GM12878 (cell line): Measurements from ENCODE around the gene ZBTB24. TPM values are rescaled to one million over a fixed set of nuclear protein-coding genes. Genes with fewer than 3 reads are reported as not detected.

ENCODE experiments used
- ATAC-seq: fragments of 200-7000 bp; cut with Tn5 transposase; 3 replicates; pipeline ENCODE4 v1.9.1; 2020; ENCODE audit warnings: mild to moderate bottlenecking, moderate library complexity
- BruUV-seq: library from RNA; stranded (reverse); fragments of 400-500 nt; replicated peaks from 2 replicates; lab custom pipeline; 2021; lab: Mats Ljungman, UMichigan
- CTCF ChIA-PET: fragments of 300-600 bp; sonication (Branson Sonifier 250); formaldehyde crosslinking; extraction: SDS; loops from one replicate; lab custom pipeline; 2021; ENCODE audit warnings: inconsistent platforms; lab: Yijun Ruan, JAX
- POLR2A ChIA-PET: fragments of 350-600 bp; formaldehyde crosslinking; extraction: SDS; loops from one replicate; lab custom pipeline; 2021; ENCODE audit warnings: inconsistent platforms; lab: Charles Lee
- RAD21 ChIA-PET: fragments of 300-600 bp; sonication (Branson Sonifier 250); formaldehyde crosslinking; loops from one replicate; lab custom pipeline; 2023; ENCODE audit warnings: antibody characterized with exemption; ENCODE audit not compliant: unreplicated experiment; lab: Charles Lee
- SMC1A ChIA-PET: fragments of 300-600 bp; sonication (Branson Sonifier 250); formaldehyde crosslinking; loops from one replicate; lab custom pipeline; 2023; ENCODE audit not compliant: unreplicated experiment, uncharacterized antibody; lab: Charles Lee
- DNase-seq: peaks from one replicate; pipeline ENCODE4 v3.0.0-alpha.2; 2011; ENCODE audit warnings: low read depth, low spot score
- FAIRE-seq: peaks from 3 replicates; lab custom pipeline; 2011; peaks lifted over from hg19 to GRCh38; lab: Jason Lieb, UNC
- H2AFZ ChIP-seq: 2 replicates; pipeline ENCODE4 v1.6.0; 2011; ENCODE audit warnings: low read depth, low read length, control low read depth; ENCODE audit not compliant: control insufficient read depth
- H3K27ac ChIP-seq: 2 replicates; pipeline ENCODE4 v1.5.1; 2011; ENCODE audit warnings: control low read depth; ENCODE audit not compliant: control insufficient read depth, insufficient read depth
- H3K27me3 ChIP-seq, 2 experiments: replicated peaks in 1 of 2; 2 replicates each; pipeline versions ENCODE4 v1.6.0 to v1.6.1; 2011; ENCODE audit warnings: low read length in 1 of 2; ENCODE audit not compliant: control insufficient read depth in 2 of 2, insufficient read depth in 2 of 2
- H3K36me3 ChIP-seq, 2 experiments: 2 replicates each; pipeline ENCODE4 v1.5.1; 2011; ENCODE audit warnings: low read length in 1 of 2; ENCODE audit not compliant: control insufficient read depth in 2 of 2, insufficient read depth in 2 of 2
- H3K4me1 ChIP-seq: 2 replicates; pipeline ENCODE4 v1.6.1; 2011; ENCODE audit warnings: mild to moderate bottlenecking, low read length, moderate library complexity, mixed read lengths; ENCODE audit not compliant: control insufficient read depth, insufficient read depth
- H3K4me2 ChIP-seq: 2 replicates; pipeline ENCODE4 v1.6.0; 2011; ENCODE audit warnings: control low read depth; ENCODE audit not compliant: control insufficient read depth, insufficient read depth
- H3K4me3 ChIP-seq: fragments of 200-600 bp; sonication (generic); 2 replicates; pipeline ENCODE4 v1.5.1; 2016
- H3K79me2 ChIP-seq: 2 replicates; pipeline ENCODE4 v1.6.0; 2011; ENCODE audit warnings: low read length; ENCODE audit not compliant: control insufficient read depth, insufficient read depth
- H3K9ac ChIP-seq: 2 replicates; pipeline ENCODE4 v1.8.0; 2011; ENCODE audit warnings: low read length, control low read depth, mixed read lengths; ENCODE audit not compliant: control insufficient read depth, insufficient read depth
- H3K9me3 ChIP-seq: replicated peaks from 3 replicates; pipeline ENCODE4 v1.5.1; 2011; ENCODE audit warnings: mild to moderate bottlenecking, low read length; ENCODE audit not compliant: control insufficient read depth, insufficient read depth
- H4K20me1 ChIP-seq: 2 replicates; pipeline ENCODE4 v1.6.0; 2011; ENCODE audit not compliant: control insufficient read depth, insufficient read depth
- BRCA1 ChIP-seq: IDR thresholded peaks from 2 replicates; pipeline ENCODE4 v1.6.1; 2011; ENCODE audit warnings: low read depth, low read length, improper control_type of control experiment
- E2F8 ChIP-seq: fragments of 450-650 bp; IDR thresholded peaks from 2 replicates; pipeline ENCODE4 v1.6.1; 2018; ENCODE audit warnings: mild to moderate bottlenecking, low read depth, moderate library complexity; ENCODE audit not compliant: partially characterized antibody
- GATAD2B ChIP-seq: fragments of 450-650 bp; conservative IDR thresholded peaks from 2 replicates; pipeline ENCODE4 v1.6.1; 2017; ENCODE audit warnings: low read depth, mild to moderate bottlenecking, moderate library complexity
- NKRF ChIP-seq: fragments of 450-650 bp; conservative IDR thresholded peaks from 2 replicates; pipeline ENCODE4 v1.6.1; 2017; ENCODE audit warnings: mild to moderate bottlenecking, moderate library complexity
- SRF ChIP-seq, 2 experiments: IDR thresholded peaks; 2 replicates each; pipeline ENCODE4 v1.6.1; 2011; ENCODE audit warnings: low read depth in 2 of 2, low read length in 2 of 2, mild to moderate bottlenecking in 1 of 2, moderate library complexity in 1 of 2
- ZBTB33 ChIP-seq: fragments of 450-650 bp; IDR thresholded peaks from 2 replicates; pipeline ENCODE4 v1.6.1; 2017; ENCODE audit warnings: mild to moderate bottlenecking
- ZNF384 ChIP-seq: IDR thresholded peaks from 2 replicates; pipeline ENCODE4 v1.6.1; 2012; ENCODE audit warnings: low read depth, mild to moderate bottlenecking, low read length, improper control_type of control experiment, borderline replicate concordance
- ZSCAN29 ChIP-seq: fragments of 450-650 bp; IDR thresholded peaks from 2 replicates; pipeline ENCODE4 v1.6.1; 2017; ENCODE audit warnings: mild to moderate bottlenecking, moderate library complexity
- WGBS: methylation state at CpG from one replicate; pipeline ENCODE4 v1.1.6; 2016; ENCODE audit warnings: low lambda C conversion rate; ENCODE audit not compliant: insufficient replicate concordance, insufficient coverage; ENCODE audit errors: missing lambda C conversion rate; 5-methylcytosine and 5-hydroxymethylcytosine counted together
- in situ Hi-C: fragments of 300-500 bp; cut with MboI; formaldehyde crosslinking; loops from 9 replicates; pipeline ENCODE4 v1.14.3; 2018; ENCODE audit warnings: mixed read lengths
- intact Hi-C: fragments of 100-400 bp; cut with micrococcal nuclease; formaldehyde crosslinking; loops from one replicate; pipeline ENCODE4 v1.14.2; 2022; ENCODE audit not compliant: unreplicated experiment
- polyA plus RNA-seq, 11 experiments: library from polyadenylated mRNA; depleted of rRNA in 4 of 11; unstranded in 6 of 11; stranded (reverse) in 5 of 11; fragments of >200 nt; fragmentation: Nextera tagmentation in 4 of 11; fragmentation: Illumina TruSeq in 1 of 11; extraction: Ambion mirVana in 4 of 11; extraction: Trizol in 1 of 11; gene quantifications; 1 replicate in 1 of 11; 2 replicates in 10 of 11; pipeline versions ENCODE4 v1.2.1 to v1.2.3, GENCODE V29; 2011 to 2016; ENCODE audit warnings: inconsistent platforms in 2 of 11, missing spikeins in 2 of 11, low read depth in 1 of 11
- total RNA-seq, 4 experiments: library from RNA; depleted of rRNA in 3 of 4; stranded (reverse); fragments of >200 nt in 3 of 4; fragmentation: Illumina TruSeq in 1 of 4; extraction: Trizol in 1 of 4; gene quantifications; 2 replicates each; pipeline versions ENCODE4 v1.2.1 to v1.2.3, GENCODE V29; 2013 to 2021
- TF ChIP-seq, protein P1 (sequence below): IDR thresholded peaks from 2 replicates; pipeline ENCODE4 v1.6.1; 2012; ENCODE audit warnings: low read depth, low read length, improper control_type of control experiment
- TF ChIP-seq, protein P2 (sequence below): IDR thresholded peaks from 2 replicates; pipeline ENCODE4 v1.6.1; 2011; ENCODE audit warnings: borderline replicate concordance, low read depth, mild to moderate bottlenecking, moderate library complexity, low read length; ENCODE audit not compliant: insufficient read depth, poor library complexity, severe bottlenecking

The ZBTB24 gene
- total and polyA plus RNA-seq, 10 of the 15 experiments (the other 5 are each of a cell fraction or from before 2014, with no cell fraction given), result 2.9 to 17.7 (median 8.5) TPM

DNA sequence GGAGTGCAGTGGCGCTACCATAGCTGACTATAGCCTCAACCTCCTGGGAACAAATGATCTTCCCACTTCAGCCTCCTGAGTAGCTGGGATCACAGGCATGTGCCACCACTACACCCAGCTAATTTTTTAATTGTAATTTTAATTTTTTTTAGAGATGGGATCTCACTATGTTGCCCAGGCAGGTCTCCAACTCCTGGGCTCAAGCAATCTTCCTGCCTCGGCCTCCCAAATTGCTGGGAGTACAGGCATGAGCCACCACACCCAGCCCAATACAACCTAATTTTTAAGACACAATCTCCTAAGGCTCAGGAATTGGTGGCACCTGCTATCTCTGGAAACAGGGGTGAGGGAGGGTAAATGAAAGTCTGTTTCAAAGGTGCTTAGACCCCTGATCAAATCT, 5.8 kb downstream of the ZBTB24 start:
- Histone ChIP-seq H3K4me1 (peaks cover 15% of the 10 kb centered on the region), H3K27ac (peak overlapping the region; percentile 64; the same call in 1 of the 2 replicates), H3K36me3 (peaks cover 0 to 29% of the 10 kb centered on the region in 2 experiments), H2AFZ (no peak overlapping the region), H3K4me3 (peak overlapping the region; percentile 56; the same call in 1 of the 2 replicates), H3K79me2 (peaks cover 74% of the 10 kb centered on the region), H3K27me3 (no peaks in the 10 kb centered on the region), H3K4me2 (peak overlapping the region; percentile 84), H4K20me1 (no peaks in the 10 kb centered on the region), H3K9me3 (no peaks in the 10 kb centered on the region), H3K9ac (no peak overlapping the region)
- ChIA-PET SMC1A (interaction anchor here (1.2 to 9.4 kb wide), 3 partner anchors 8 to 20 kb away, joined by 3 to 148 read pairs (median 14); partner anchors contain the start of gene MICAL1), CTCF (interaction anchor here (2.0 kb wide), 1 partner anchor 13 kb away, joined by 4 read pairs; no protein-coding TSS in a partner anchor), POLR2A (interaction anchor here (0.6 kb wide), 1 partner anchor 20 kb away, joined by 3 read pairs; no protein-coding TSS in a partner anchor), RAD21 (interaction anchor here (1.7 kb wide), 1 partner anchor 13 kb away, joined by 4 read pairs; no protein-coding TSS in a partner anchor)
- FAIRE-seq (no peak), ATAC-seq (no peak), DNase-seq (no peak)
- 100% methylated on average over 2 of the region's 2 CpGs for WGBS
- no TSS peak for BruUV-seq
- in situ Hi-C loops (no loop called here), intact Hi-C loops (loop anchor here (10.0 kb wide), 1 partner anchor 708 kb away; the partner anchor contains the start of gene CDC40)
- no peak for TF ChIP-seq E2F8
- TF ChIP-seq ZBTB33, result no peak
- TF ChIP-seq, protein P1, sequence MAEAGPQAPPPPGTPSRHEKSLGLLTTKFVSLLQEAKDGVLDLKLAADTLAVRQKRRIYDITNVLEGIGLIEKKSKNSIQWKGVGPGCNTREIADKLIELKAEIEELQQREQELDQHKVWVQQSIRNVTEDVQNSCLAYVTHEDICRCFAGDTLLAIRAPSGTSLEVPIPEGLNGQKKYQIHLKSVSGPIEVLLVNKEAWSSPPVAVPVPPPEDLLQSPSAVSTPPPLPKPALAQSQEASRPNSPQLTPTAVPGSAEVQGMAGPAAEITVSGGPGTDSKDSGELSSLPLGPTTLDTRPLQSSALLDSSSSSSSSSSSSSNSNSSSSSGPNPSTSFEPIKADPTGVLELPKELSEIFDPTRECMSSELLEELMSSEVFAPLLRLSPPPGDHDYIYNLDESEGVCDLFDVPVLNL, result no peak
- TF ChIP-seq NKRF, result no peak
- TF ChIP-seq ZSCAN29, result no peak
- TF ChIP-seq GATAD2B, result no peak
- TF ChIP-seq SRF (IDR thresholded peaks at IDR 0.05; ENCODE audit: low read depth in 2 of 2, low read length in 2 of 2), result no peak
- TF ChIP-seq, protein P2, sequence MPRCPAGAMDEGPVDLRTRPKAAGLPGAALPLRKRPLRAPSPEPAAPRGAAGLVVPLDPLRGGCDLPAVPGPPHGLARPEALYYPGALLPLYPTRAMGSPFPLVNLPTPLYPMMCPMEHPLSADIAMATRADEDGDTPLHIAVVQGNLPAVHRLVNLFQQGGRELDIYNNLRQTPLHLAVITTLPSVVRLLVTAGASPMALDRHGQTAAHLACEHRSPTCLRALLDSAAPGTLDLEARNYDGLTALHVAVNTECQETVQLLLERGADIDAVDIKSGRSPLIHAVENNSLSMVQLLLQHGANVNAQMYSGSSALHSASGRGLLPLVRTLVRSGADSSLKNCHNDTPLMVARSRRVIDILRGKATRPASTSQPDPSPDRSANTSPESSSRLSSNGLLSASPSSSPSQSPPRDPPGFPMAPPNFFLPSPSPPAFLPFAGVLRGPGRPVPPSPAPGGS, result no peak
- TF ChIP-seq ZNF384, result no peak
- no peak for TF ChIP-seq BRCA1
